ENCODE data around the gene FAM153A. TPM values are rescaled to one million over a fixed set of nuclear protein-coding genes. Genes with fewer than 3 reads are reported as not detected.
"Not testable (repeated sequence)": the region's sequence is repeated elsewhere in the genome, so short reads cannot be mapped to it uniquely, and the experiment has no call there.

Gene FAM153A
- total RNA-seq (2012; rRNA removed), result not detected in 2 replicates

DNA sequence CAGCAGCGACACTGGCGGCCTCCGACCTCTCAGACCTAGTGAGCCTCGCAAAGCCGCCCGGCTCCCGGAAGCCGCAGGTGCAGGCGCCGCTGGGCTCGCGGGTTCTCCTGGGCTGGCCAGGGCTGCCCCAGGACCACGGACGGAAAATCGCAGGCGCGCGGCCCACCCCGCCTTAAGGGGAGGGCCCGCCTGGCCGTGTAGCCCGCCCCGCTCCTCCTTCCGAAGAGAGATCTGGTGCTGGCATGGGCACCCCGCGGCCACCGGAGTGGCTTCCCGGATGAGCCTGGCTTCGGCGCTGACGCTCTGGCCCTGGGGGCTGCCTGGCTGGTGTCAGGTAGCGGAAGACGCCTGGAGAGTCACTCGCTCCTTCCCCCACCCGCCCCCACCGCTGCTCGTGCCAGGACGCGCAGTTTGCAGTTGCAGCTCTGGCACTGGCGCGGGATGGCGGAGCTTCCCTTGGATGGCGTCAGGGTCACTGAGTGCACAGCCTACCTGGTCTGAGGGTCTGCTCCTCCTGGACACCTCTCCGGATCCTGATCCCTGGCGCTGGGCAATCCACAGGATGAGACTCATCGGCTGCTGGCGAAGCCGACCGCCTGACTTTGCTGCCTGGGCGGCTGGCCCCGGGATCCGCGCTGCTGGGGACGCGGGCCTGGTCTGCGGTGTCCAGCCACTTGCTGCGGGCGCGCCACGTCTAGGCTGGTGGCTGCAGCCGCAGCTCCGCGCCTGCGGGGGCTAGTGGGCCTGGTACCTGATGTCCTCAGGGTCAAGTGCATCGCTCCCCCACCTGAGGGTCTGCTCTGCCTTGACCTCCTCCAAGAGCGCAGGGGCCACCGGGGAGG is at the start of gene FAM153A:
FAM153A (minus strand) TSS at position 108 of the 842 bp plus-strand sequence.
- not testable (repeated sequence) for H3K9me3 ChIP-seq (replicated peaks; ENCODE audit: low read length); H3K4me2 ChIP-seq (ENCODE audit: low read length); H3K36me3 ChIP-seq (ENCODE audit: insufficient read depth, low read length); H3K9ac ChIP-seq (ENCODE audit: low read depth, low read length); H3K4me3 ChIP-seq (ENCODE audit: low read length); H3K4me1 ChIP-seq (ENCODE audit: control insufficient read depth, insufficient read depth, low read length); H3K27me3 ChIP-seq (ENCODE audit: control insufficient read depth, insufficient read depth, low read length)

DNA sequence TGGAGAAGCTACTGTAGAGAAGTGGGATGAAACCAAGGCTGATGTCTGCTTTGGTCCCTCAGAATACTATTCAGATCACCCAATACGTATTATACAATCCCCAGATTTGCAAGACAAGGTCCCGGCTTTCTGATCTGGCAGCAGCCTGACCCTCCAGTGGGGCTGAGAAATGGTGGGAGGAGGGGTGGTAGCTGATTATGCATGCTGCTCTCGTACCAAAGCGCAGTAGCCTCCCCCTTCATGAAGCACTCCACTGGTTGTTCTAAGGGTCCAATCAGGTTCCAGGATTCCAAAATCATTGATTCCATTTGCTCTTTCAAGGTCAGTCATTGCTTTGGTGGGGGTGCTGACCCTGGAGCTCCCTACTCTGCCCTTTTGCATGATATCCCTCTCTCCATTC is 49.6 kb upstream of the FAM153A start:
- not testable (repeated sequence) for H3K4me1 ChIP-seq (ENCODE audit: control insufficient read depth, insufficient read depth, low read length); H3K9me3 ChIP-seq (replicated peaks; ENCODE audit: low read length); H3K36me3 ChIP-seq (ENCODE audit: insufficient read depth, low read length); H3K27me3 ChIP-seq (ENCODE audit: control insufficient read depth, insufficient read depth, low read length); H3K4me3 ChIP-seq (ENCODE audit: low read length); H3K4me2 ChIP-seq (ENCODE audit: low read length); H3K9ac ChIP-seq (ENCODE audit: low read depth, low read length)

DNA sequence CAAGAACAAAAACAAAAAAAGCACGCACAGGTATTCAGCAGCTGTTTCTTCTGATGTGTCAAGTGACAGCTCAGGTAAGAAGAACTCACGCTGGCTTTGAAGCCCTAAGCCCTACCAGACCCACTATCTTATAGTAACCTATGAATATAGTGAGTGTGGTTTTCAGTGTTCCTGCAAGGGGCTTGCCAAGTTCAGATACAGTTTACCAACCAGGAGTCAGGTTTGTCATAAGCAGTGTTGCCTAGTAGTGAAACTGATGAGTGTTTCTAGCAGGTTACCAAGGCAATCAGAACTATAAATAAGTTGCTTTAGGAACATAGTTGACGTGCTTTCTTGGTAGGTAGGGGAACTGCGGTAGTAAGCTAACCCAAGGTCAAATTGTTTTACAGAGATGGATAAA is 43.4 kb upstream of the FAM153A start:
- H3K4me1 ChIP-seq (ENCODE audit: control insufficient read depth, insufficient read depth, low read length); H3K27me3 ChIP-seq (ENCODE audit: control insufficient read depth, insufficient read depth, low read length); H3K9ac ChIP-seq (ENCODE audit: low read depth, low read length); H3K4me3 ChIP-seq (ENCODE audit: low read length); H3K9me3 ChIP-seq (replicated peaks; ENCODE audit: low read length); H3K4me2 ChIP-seq (ENCODE audit: low read length); H3K36me3 ChIP-seq (ENCODE audit: insufficient read depth, low read length): not testable (repeated sequence)

DNA sequence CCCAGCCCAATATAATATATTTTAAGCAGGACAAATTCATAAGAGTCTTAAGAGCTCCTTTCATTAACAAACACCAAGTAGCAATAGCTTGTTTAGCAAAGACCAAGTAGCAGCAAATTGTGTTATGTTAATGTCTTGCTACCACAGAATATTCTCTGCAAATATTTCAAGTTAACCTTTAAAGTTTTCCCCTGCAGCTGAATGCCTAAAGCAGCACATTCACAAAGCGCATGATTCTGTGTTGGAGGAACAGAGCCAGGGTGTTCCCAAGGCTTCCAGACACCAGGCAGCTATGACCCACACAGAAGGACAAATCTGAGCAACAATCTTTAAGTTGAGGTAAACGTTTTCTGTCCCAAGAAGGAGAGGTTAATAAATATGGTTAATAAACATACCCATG is 42.1 kb upstream of the FAM153A start:
- H3K4me1 ChIP-seq (ENCODE audit: control insufficient read depth, insufficient read depth, low read length); H3K36me3 ChIP-seq (ENCODE audit: insufficient read depth, low read length); H3K27me3 ChIP-seq (ENCODE audit: control insufficient read depth, insufficient read depth, low read length); H3K4me2 ChIP-seq (ENCODE audit: low read length); H3K4me3 ChIP-seq (ENCODE audit: low read length); H3K9ac ChIP-seq (ENCODE audit: low read depth, low read length); H3K9me3 ChIP-seq (replicated peaks; ENCODE audit: low read length): not testable (repeated sequence)

DNA sequence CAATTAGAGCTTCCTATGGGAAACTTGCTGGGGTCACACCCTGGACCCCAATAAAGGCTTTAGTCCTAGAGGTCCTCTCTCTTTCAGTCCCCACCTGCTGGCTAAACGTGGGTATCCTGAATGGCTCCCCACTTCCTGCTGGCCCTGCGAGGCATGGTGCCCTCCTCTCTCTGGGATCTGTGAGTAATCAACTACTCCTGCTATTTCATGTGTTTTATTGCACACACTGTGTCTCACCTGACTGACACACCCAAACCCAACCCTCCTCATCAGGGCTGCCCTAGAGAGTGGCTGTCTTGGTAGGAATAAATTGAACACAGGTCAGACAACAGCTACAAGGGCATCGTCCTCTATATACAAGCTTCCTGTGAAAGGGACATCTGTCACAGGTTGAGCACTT is 39.8 kb upstream of the FAM153A start:
- H3K4me1 ChIP-seq (ENCODE audit: control insufficient read depth, insufficient read depth, low read length); H3K4me2 ChIP-seq (ENCODE audit: low read length); H3K27me3 ChIP-seq (ENCODE audit: control insufficient read depth, insufficient read depth, low read length); H3K9me3 ChIP-seq (replicated peaks; ENCODE audit: low read length); H3K36me3 ChIP-seq (ENCODE audit: insufficient read depth, low read length); H3K9ac ChIP-seq (ENCODE audit: low read depth, low read length); H3K4me3 ChIP-seq (ENCODE audit: low read length): not testable (repeated sequence)

DNA sequence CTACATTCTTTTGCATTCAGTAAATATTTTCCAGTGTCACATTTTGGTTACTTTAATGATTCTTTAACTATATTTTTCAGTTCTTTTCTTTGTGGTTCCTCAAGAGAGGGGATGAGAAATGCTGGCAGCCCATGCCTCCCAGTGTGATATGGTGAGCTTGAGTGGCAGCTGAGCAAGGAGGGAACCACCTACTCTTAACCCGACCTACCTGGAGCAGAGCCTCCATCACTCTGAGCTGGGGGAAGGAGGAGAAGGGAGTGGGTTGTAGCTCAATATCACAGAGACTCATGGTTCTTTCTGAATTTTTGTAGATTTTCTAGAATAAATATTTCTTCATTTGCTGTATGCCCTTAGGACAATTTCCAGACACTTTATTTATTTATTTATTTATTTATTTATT is 37.0 kb upstream of the FAM153A start:
- H3K9ac ChIP-seq (ENCODE audit: low read depth, low read length); H3K27me3 ChIP-seq (ENCODE audit: control insufficient read depth, insufficient read depth, low read length); H3K9me3 ChIP-seq (replicated peaks; ENCODE audit: low read length); H3K36me3 ChIP-seq (ENCODE audit: insufficient read depth, low read length); H3K4me3 ChIP-seq (ENCODE audit: low read length); H3K4me1 ChIP-seq (ENCODE audit: control insufficient read depth, insufficient read depth, low read length); H3K4me2 ChIP-seq (ENCODE audit: low read length): not testable (repeated sequence)

DNA sequence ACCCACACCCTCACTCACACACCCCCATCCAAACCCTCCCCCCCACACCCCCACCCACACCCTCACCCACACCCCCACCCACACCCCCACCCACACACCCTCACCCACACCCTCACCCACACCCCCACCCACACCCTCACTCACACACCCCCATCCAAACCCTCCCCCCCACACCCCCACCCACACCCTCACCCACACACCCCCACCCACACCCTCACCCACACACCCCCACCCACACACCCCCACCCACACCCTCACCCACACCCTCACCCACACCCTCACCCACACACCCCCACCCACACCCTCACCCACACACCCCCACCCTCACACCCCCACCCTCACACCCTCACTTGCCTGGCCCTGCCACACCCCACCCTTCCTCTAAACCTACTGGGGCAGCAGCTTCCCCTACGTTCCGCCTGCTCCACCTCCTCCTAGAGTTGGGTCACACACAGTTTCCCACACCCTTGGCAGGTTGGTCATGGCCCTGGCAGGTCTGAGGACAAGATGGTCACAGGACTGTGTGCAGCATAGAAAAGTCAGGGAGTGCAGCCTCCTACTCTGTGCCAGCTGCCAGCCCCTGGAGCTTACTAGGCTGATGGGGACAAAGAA is 30.2 kb upstream of the FAM153A start:
- not testable (repeated sequence) for H3K36me3 ChIP-seq (ENCODE audit: insufficient read depth, low read length); H3K4me1 ChIP-seq (ENCODE audit: control insufficient read depth, insufficient read depth, low read length); H3K4me2 ChIP-seq (ENCODE audit: low read length); H3K9me3 ChIP-seq (replicated peaks; ENCODE audit: low read length); H3K9ac ChIP-seq (ENCODE audit: low read depth, low read length); H3K4me3 ChIP-seq (ENCODE audit: low read length); H3K27me3 ChIP-seq (ENCODE audit: control insufficient read depth, insufficient read depth, low read length)

DNA sequence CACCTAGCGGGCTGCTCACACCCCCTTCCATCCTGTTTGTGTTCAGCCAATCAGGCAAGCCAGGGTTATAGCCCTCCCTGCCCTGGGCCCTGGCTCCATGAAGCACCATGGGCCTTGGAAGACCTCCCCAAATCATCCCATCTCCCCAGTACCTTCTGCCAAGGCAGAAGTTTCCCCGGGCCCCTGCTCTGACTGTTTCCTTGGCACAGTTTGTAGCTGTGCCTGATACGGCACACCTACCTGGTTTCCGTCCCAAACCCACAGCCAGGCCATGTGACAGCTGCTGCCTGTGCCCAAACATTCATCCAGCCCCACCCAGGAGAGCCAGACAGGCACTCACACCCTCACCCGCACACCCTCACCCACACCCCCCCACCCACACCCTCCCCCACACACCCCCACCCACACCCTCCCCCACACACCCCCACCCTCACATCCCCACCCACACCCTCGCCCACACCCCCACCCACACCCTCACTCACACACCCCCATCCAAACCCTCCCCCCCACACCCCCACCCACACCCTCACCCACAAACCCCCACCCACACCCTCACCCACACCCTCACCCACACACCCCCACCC is 29.6 kb upstream of the FAM153A start:
- not testable (repeated sequence) for H3K4me3 ChIP-seq (ENCODE audit: low read length); H3K27me3 ChIP-seq (ENCODE audit: control insufficient read depth, insufficient read depth, low read length); H3K4me2 ChIP-seq (ENCODE audit: low read length); H3K36me3 ChIP-seq (ENCODE audit: insufficient read depth, low read length); H3K4me1 ChIP-seq (ENCODE audit: control insufficient read depth, insufficient read depth, low read length); H3K9me3 ChIP-seq (replicated peaks; ENCODE audit: low read length); H3K9ac ChIP-seq (ENCODE audit: low read depth, low read length)

DNA sequence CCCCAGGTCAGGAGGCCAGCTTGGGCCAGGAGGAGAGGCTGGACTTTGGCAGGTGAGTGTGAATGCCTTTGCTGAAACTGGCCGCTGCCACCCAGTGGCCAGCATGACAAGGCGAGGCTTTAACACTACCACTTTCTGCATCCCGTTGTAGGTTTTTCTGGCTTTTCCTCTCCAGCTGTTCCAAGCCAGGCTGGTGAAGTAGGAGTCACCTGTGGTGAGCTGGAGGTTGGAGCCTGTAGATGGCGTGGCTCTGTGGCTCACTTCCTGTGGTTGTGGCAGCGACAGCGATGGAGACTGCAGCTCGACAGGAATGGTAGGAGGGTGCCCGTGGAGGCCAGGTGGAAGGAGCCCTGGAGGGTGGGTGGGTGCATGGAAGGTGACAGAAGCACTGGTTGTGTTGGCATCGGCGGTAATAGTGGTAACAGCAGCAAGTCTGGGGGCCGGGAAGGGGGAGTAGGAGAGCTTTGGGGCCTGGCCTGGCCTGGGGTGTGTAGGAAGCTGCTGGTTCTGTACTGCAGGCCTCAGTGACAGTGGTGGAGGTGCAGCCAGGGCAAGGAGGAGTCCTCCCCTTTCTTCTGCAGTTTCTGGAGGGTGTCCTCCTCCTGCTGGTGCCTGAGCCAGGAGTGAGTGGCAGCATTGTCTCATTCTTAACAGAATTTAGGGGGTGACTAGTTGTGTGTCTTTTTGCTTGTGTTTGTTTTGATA is 26.7 kb upstream of the FAM153A start:
- not testable (repeated sequence) for H3K4me2 ChIP-seq (ENCODE audit: low read length); H3K9ac ChIP-seq (ENCODE audit: low read depth, low read length); H3K4me3 ChIP-seq (ENCODE audit: low read length); H3K36me3 ChIP-seq (ENCODE audit: insufficient read depth, low read length); H3K27me3 ChIP-seq (ENCODE audit: control insufficient read depth, insufficient read depth, low read length); H3K9me3 ChIP-seq (replicated peaks; ENCODE audit: low read length); H3K4me1 ChIP-seq (ENCODE audit: control insufficient read depth, insufficient read depth, low read length)

DNA sequence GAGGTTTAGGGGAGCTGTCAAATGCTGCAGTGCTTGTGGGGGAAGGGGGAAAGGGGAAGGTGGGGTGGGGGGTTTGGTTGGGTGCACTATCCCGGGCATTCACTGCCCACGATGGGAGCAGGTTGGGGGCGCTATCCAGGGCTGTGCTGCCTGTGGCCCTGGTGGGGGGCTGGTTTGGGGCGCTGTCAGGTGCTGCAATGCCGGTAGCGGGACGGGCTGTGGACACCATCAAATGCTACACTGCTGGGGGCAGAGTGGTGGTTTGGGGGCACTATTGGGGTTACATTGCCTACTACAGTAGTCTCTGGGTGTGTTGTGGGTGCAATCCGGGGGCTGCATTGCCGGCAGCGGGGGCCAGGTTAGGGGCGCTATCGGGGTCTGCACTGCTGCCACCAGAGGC is 25.7 kb upstream of the FAM153A start:
- H3K36me3 ChIP-seq (ENCODE audit: insufficient read depth, low read length), result not testable (repeated sequence)

DNA sequence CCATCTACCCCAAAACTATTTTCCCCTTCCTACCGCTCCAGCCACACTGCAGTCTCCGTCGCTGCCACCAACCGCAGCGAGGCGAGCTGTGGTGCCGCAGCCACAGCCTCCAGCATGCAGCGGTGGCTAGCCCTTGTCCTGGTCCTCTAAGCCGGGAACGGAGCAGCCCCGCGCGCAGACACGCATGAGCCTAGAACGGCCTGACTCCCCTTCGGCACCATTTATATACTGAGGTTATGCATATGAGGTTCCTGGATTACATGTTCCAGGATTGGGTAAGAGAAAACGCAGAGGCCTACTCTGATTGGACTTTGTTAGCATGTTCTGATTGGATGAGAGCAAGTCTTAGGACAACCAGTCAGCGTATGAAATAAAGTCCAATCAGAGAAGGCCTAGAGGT is 24.6 kb upstream of the FAM153A start:
- H3K9ac ChIP-seq (ENCODE audit: low read depth, low read length); H3K4me1 ChIP-seq (ENCODE audit: control insufficient read depth, insufficient read depth, low read length); H3K9me3 ChIP-seq (replicated peaks; ENCODE audit: low read length); H3K4me3 ChIP-seq (ENCODE audit: low read length); H3K27me3 ChIP-seq (ENCODE audit: control insufficient read depth, insufficient read depth, low read length); H3K36me3 ChIP-seq (ENCODE audit: insufficient read depth, low read length); H3K4me2 ChIP-seq (ENCODE audit: low read length): not testable (repeated sequence)

More for the DNA sequence above, 25.7 kb upstream of the FAM153A start:
- not testable (repeated sequence) for H3K27me3 ChIP-seq (ENCODE audit: control insufficient read depth, insufficient read depth, low read length); H3K9me3 ChIP-seq (replicated peaks; ENCODE audit: low read length); H3K9ac ChIP-seq (ENCODE audit: low read depth, low read length); H3K4me3 ChIP-seq (ENCODE audit: low read length); H3K4me2 ChIP-seq (ENCODE audit: low read length); H3K4me1 ChIP-seq (ENCODE audit: control insufficient read depth, insufficient read depth, low read length)

Measured in skeletal muscle satellite cell (primary cell).